Stimulated activated CD8-positive, alpha-beta memory T cell treated with anti-CD3 and anti-CD28 coated beads, Interleukin-2, amount 100 ng/mL, for 1 hour (primary cell): Measurements from ENCODE around the gene PARD3.

Source experiments
- DNase-seq, 2 donors: peaks; one replicate each; pipeline ENCODE4 v3.0.0-alpha.2; 2020; ENCODE audit warnings: low read depth in 2 of 2

PARD3 gene

GRCh38 chr10:34581801-34582532, 233.1 kb downstream of the PARD3 start:
- no peak for DNase-seq

GRCh38 chr10:34580643-34581042, 234.5 kb downstream of the PARD3 start:
- DNase-seq = no peak

GRCh38 chr10:34580214-34580613, 234.9 kb downstream of the PARD3 start:
- DNase-seq = no peak

- no peak for DNase-seq
Observed at GRCh38 chr10:34578468-34578867, 236.6 kb downstream of the PARD3 start.

GRCh38 chr10:34576797-34577196, 238.3 kb downstream of the PARD3 start:
- DNase-seq = no peak

GRCh38 chr10:34575882-34576281, 239.2 kb downstream of the PARD3 start:
- DNase-seq = no peak

GRCh38 chr10:34574353-34574934, 240.7 kb downstream of the PARD3 start:
- no peak for DNase-seq

- DNase-seq = no peak
Observed at GRCh38 chr10:34570887-34571286, 244.2 kb downstream of the PARD3 start.

- DNase-seq = no peak
Observed at GRCh38 chr10:34567659-34568253, 247.3 kb downstream of the PARD3 start.

GRCh38 chr10:34565934-34566333, 249.2 kb downstream of the PARD3 start:
- DNase-seq = no peak

- DNase-seq = no peak
Observed at GRCh38 chr10:34558093-34558583, 257.0 kb downstream of the PARD3 start.

GRCh38 chr10:34557173-34557572, 257.9 kb downstream of the PARD3 start:
- no peak for DNase-seq

- no peak for DNase-seq
Observed at GRCh38 chr10:34555653-34556052, 259.4 kb downstream of the PARD3 start.

GRCh38 chr10:34553747-34554146, 261.3 kb downstream of the PARD3 start:
- no peak for DNase-seq

- DNase-seq = no peak
Observed at GRCh38 chr10:34551295-34551694, 263.8 kb downstream of the PARD3 start.

- DNase-seq = no peak
Observed at GRCh38 chr10:34549953-34550352, 265.1 kb downstream of the PARD3 start.

GRCh38 chr10:34549001-34549400, 266.1 kb downstream of the PARD3 start:
- DNase-seq = no peak

- no peak for DNase-seq
Observed at GRCh38 chr10:34548466-34548865, 266.6 kb downstream of the PARD3 start.

GRCh38 chr10:34547695-34548094, 267.4 kb downstream of the PARD3 start:
- DNase-seq = no peak

GRCh38 chr10:34547291-34547690, 267.8 kb downstream of the PARD3 start:
- DNase-seq = no peak

GRCh38 chr10:34544400-34544799, 270.7 kb downstream of the PARD3 start:
- no peak for DNase-seq

GRCh38 chr10:34543716-34544115, 271.4 kb downstream of the PARD3 start:
- no peak for DNase-seq

GRCh38 chr10:34540492-34540891, 274.6 kb downstream of the PARD3 start:
- no peak for DNase-seq
